Common myeloid progenitor, CD34-positive (primary cell): ENCODE results near the gene DLAT.
"Not testable (repeated sequence)": the region's sequence is repeated elsewhere in the genome, so short reads cannot be mapped to it uniquely, and the experiment has no call there.

Experiments used
- CTCF ChIA-PET: fragments of 350-600 bp; sonication (Branson Sonifier 250); formaldehyde crosslinking; loops from one replicate; lab custom pipeline; 2021; ENCODE audit warnings: antibody characterized with exemption; lab: Charles Lee
- POLR2A ChIA-PET: fragments of 350-600 bp; sonication (Branson Sonifier 250); formaldehyde crosslinking; loops from one replicate; lab custom pipeline; 2021; ENCODE audit warnings: antibody characterized with exemption; lab: Charles Lee
- DNase-seq, 3 donors: peaks; one replicate each; pipeline versions ENCODE4 v3.0.0 to v3.0.0-alpha.2; 2013
- H3K27ac ChIP-seq, 2 experiments: 1 replicate in 1 of 2; 2 replicates in 1 of 2; pipeline ENCODE4 v1.7.0; 2013; ENCODE audit warnings: inconsistent platforms in 2 of 2, low read length in 2 of 2, mild to moderate bottlenecking in 2 of 2, low read depth in 1 of 2, moderate library complexity in 1 of 2; ENCODE audit not compliant: severe bottlenecking in 2 of 2, insufficient read depth in 1 of 2, poor library complexity in 1 of 2
- H3K27me3 ChIP-seq, 5 experiments: replicated peaks in 2 of 5; 1 replicate in 3 of 5; 2 replicates in 2 of 5; pipeline versions ENCODE4 v1.6.1 to v1.7.0; 2013; ENCODE audit warnings: low read length in 4 of 5, mild to moderate bottlenecking in 2 of 5, moderate library complexity in 2 of 5, inconsistent platforms in 1 of 5; ENCODE audit not compliant: insufficient read depth in 5 of 5, control insufficient read depth in 4 of 5
- H3K36me3 ChIP-seq, 4 experiments: 1 replicate in 2 of 4; 2 replicates in 2 of 4; pipeline versions ENCODE4 v1.6.1 to v1.7.0; 2013; ENCODE audit warnings: low read length in 3 of 4, control low read depth in 1 of 4, mild to moderate bottlenecking in 1 of 4; ENCODE audit not compliant: control insufficient read depth in 4 of 4, insufficient read depth in 4 of 4
- H3K4me1 ChIP-seq, 4 experiments: 1 replicate in 3 of 4; 2 replicates in 1 of 4; pipeline versions ENCODE4 v1.6.1 to v1.7.1; 2013; ENCODE audit warnings: low read length in 3 of 4, mild to moderate bottlenecking in 3 of 4, control low read depth in 1 of 4, inconsistent platforms in 1 of 4, moderate library complexity in 1 of 4; ENCODE audit not compliant: control insufficient read depth in 4 of 4, insufficient read depth in 4 of 4; ENCODE audit errors: control extremely low read depth in 1 of 4
- H3K4me3 ChIP-seq, 7 experiments: 1 replicate in 4 of 7; 2 replicates in 3 of 7; pipeline versions ENCODE4 v1.5.1 to v1.7.0; 2013; ENCODE audit warnings: mild to moderate bottlenecking in 7 of 7, low read length in 6 of 7, moderate library complexity in 6 of 7, inconsistent platforms in 2 of 7, low read depth in 2 of 7, control low read depth in 1 of 7; ENCODE audit not compliant: insufficient read depth in 4 of 7, control insufficient read depth in 1 of 7; ENCODE audit errors: extremely low read depth in 1 of 7
- H3K9me3 ChIP-seq, 5 experiments: 1 replicate in 4 of 5; 2 replicates in 1 of 5; pipeline versions ENCODE4 v1.6.1 to v1.7.1; 2013; ENCODE audit warnings: low read length in 4 of 5, mild to moderate bottlenecking in 2 of 5, inconsistent platforms in 1 of 5, low read depth in 1 of 5, moderate library complexity in 1 of 5; ENCODE audit not compliant: control insufficient read depth in 4 of 5, insufficient read depth in 2 of 5; ENCODE audit errors: control extremely low read depth in 1 of 5
- WGBS: methylation state at CpG from one replicate; pipeline ENCODE4 v1.1.5; 2013; ENCODE audit not compliant: insufficient coverage; 5-methylcytosine and 5-hydroxymethylcytosine counted together

The DLAT gene

DNA sequence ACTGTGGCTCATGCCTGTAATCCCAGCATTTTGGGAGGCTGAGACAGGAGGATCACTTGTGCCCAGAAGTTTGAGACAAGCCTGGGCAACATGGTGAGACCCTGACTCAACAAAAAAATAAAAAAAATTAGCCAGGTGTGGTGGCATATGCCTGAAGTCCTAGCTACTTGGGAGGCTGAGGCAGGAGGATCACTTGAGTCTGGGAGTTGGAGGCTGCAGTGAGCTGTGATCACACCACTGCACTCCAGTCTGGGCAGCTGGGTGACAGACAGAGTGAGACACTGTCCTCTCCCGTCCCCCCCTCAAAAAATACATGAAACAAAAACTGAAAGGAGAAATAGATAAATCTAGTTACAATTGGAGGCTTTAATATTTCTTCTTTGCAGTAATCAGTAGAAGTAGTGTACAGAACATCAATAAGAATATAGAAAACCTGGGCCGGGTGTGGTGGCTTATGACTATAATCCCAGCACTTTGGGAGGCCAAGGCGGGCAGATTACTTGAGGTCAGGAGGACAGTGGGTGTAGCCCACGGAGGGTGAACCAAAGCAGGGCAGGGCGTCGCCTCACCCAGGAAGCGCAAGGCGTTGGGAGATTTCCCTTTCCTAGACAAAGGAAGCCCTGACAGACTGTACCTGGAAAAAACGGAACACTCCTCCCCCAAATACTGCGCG is 19.6 kb upstream of the DLAT start:
- H3K36me3 ChIP-seq, result no peaks in the 10 kb centered on the region
- no peaks in the 10 kb centered on the region for H3K27me3 ChIP-seq
- no peak for DNase-seq
- no peak overlapping the region for H3K4me3 ChIP-seq
- ChIA-PET POLR2A (no interaction called here), CTCF (interaction anchor here (0.5 to 2.5 kb wide), 6 partner anchors 11 to 141 kb away, joined by 3 to 12 read pairs (median 4); no protein-coding TSS in a partner anchor)
- no peak overlapping the region for H3K27ac ChIP-seq
- WGBS, result 98% methylated on average over 7 of the region's 11 CpGs
- no peaks in the 10 kb centered on the region for H3K9me3 ChIP-seq
- H3K4me1 ChIP-seq, result no peaks in the 10 kb centered on the region

DNA sequence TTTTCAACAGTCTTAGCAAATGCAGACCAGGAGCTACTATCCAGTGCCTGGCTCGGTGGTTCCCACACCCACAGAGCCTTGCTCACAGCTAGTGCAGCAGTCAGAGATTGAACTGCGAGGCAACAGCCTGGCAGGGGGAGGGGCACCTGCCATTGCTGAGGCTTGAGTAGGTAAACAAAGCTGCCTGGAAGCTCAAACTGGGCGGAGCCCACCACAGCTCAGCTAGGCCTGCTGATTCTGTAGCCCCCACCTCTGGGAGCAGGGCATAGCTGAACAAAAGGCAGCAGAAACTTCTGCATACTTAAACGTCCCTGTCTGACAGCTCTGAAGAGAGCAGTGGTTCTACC is 19.1 kb upstream of the DLAT start:
- DNase-seq, H3K27ac ChIP-seq, H3K27me3 ChIP-seq, H3K9me3 ChIP-seq, POLR2A ChIA-PET, H3K4me1 ChIP-seq, H3K4me3 ChIP-seq, H3K36me3 ChIP-seq: not testable (repeated sequence)
- CTCF ChIA-PET, result interaction anchor here (0.5 to 1.5 kb wide), 4 partner anchors 10 to 141 kb away, joined by 3 to 6 read pairs (median 3); no protein-coding TSS in a partner anchor
- WGBS, result 95% methylated on average over 4 of the region's 4 CpGs

DNA sequence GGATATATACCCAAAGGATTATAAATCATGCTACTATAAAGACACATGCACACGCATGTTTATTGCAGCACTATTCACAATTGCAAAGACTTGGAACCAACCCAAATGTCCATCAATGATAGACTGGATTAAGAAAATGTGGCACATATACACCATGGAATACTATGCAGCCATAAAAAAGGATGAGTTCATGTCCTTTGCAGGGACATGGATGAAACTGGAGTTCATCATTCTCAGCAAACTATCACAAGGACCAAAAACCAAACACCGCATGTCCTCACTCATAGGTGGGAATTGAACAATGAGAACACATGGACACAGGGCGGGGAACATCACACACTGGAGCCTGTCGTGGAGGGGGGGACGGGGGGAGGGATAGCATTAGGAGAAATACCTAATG is 13.8 kb upstream of the DLAT start:
- POLR2A ChIA-PET, result not testable (repeated sequence)

DNA sequence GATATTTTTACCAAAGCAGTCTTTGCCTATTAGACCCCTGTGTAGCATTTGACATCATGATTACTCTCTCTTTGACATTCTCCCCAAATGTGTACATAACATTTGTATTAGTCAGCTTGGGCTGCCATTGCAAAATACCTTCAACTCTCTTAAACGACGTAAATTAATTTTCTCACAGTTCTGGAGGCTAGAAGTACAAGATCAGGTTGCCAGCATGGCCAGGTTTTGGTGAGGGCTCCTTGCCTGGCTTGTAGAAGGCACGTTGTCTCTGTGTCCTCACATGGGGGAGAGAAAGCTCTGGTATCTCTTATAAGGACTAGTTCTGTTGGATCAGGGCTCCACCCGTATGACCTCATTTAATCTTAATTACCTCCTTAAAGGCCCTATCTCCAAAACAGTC is 12.3 kb upstream of the DLAT start:
- POLR2A ChIA-PET, result no interaction called here

More for the DNA sequence above, 13.8 kb upstream of the DLAT start:
- H3K4me3 ChIP-seq, H3K4me1 ChIP-seq, DNase-seq, H3K9me3 ChIP-seq, CTCF ChIA-PET, H3K27me3 ChIP-seq, H3K36me3 ChIP-seq, H3K27ac ChIP-seq: not testable (repeated sequence)
- 92% methylated on average over 2 of the region's 5 CpGs for WGBS

DNA sequence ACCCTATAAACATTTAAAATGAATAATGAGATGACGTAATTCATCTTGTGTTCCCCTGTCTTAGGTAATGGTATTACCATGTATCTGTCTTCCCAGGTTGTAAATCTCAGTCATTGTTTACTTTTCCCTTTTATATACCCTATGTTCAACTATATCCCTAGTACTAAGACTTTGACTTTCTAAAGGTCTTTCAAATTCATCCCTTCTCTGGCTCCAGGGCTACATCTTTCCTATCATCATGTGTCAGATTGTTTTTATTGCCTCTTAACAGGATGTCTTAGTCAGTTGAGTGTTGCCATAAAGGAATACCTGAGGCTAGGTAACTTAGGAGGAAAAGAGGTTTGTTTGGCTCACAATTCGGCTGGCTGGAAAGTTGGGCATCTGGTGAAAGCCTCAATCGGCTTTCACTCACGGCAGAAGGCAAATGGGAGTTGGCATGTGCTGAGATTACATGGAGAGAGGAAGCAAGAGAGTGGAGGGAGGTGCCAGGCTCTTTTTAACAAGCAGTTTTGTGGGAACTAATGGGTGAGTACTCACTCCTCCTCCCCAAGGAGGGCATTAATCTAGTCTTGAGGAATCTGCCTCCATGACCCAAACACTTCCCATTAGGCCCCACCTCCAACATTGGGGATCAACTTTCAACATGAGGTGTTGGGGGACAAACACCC is 11.6 kb upstream of the DLAT start:
- Histone ChIP-seq H3K27ac (no peak overlapping the region), H3K36me3 (no peaks in the 10 kb centered on the region), H3K27me3 (no peaks in the 10 kb centered on the region), H3K4me3 (no peak overlapping the region), H3K9me3 (no peaks in the 10 kb centered on the region), H3K4me1 (no peaks in the 10 kb centered on the region)
- ChIA-PET CTCF (interaction anchor here (1.2 kb wide), 1 partner anchor 142 kb away, joined by 3 read pairs; the partner anchor contains the start of gene ALG9), POLR2A (no interaction called here)
- no peak for DNase-seq
- 96% methylated on average over 3 of the region's 4 CpGs for WGBS

More for the DNA sequence above, 12.3 kb upstream of the DLAT start:
- CTCF ChIA-PET, result no interaction called here
- no peak for DNase-seq
- no peaks in the 10 kb centered on the region for H3K4me1 ChIP-seq
- no peaks in the 10 kb centered on the region for H3K27me3 ChIP-seq
- no peak overlapping the region for H3K4me3 ChIP-seq
- H3K27ac ChIP-seq, result no peak overlapping the region
- H3K36me3 ChIP-seq, result no peaks in the 10 kb centered on the region
- WGBS, result 92% methylated on average over 2 of the region's 4 CpGs
- no peaks in the 10 kb centered on the region for H3K9me3 ChIP-seq

DNA sequence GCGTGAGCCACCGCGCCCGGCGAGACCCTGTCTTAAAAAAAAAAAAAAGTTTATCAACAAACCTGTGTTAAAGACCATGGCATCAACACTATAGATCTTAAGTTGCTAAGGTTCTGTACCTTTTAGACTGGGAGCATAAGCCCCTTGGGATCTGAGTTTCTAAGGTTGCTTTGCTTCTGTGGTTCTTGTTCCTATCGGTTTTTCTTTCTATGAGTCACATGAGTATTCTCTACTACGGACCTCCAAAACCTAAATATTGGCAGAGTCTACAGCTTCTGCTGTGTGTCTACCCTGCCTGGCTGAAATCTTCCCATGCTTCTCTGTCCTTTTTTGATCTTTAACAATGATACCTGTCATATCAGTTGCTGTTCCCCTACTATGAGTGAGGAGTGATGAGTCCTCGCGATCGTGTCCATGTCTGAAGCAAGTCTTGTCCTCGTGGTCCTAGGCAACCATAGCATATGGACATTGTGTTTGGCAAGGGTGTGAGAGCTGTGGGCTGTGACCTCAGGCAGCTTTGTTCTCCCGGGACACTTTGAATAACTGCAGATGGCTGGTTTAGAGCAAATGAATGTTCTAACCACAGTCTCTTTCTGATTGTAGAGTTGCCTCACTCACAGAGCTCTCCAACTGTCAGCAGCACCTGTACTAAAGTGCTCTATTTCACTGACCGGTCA is 9.0 kb upstream of the DLAT start:
- Histone ChIP-seq H3K9me3 (no peaks in the 10 kb centered on the region), H3K4me3 (no peak overlapping the region), H3K27me3 (no peaks in the 10 kb centered on the region), H3K4me1 (no peaks in the 10 kb centered on the region), H3K27ac (no peak overlapping the region), H3K36me3 (peaks cover 0 to 2% (median under 1%) of the 10 kb centered on the region in 4 experiments)
- ChIA-PET CTCF (interaction anchor here (0.9 to 1.2 kb wide), 3 partner anchors 10 to 84 kb away, joined by 3 to 6 read pairs (median 5); no protein-coding TSS in a partner anchor), POLR2A (no interaction called here)
- no peak for DNase-seq
- WGBS, result 100% methylated on average over 7 of the region's 13 CpGs
